Transverse colon (tissue), 4 donors: Measurements from ENCODE around the gene RPS5. TPM values are rescaled to one million over a fixed set of nuclear protein-coding genes. Genes with fewer than 3 reads are reported as not detected.

Experiments used
- DNase-seq: peaks from one replicate; pipeline ENCODE4 v3.0.0-alpha.2; 2019
- H3K27ac ChIP-seq, 4 donors: fragments of 200-600 bp; sonication (generic); 2 replicates each; pipeline ENCODE4 v1.5.1; 2016 to 2018; ENCODE audit warnings: inconsistent platforms in 4 of 4
- H3K27me3 ChIP-seq: fragments of 200-600 bp; sonication (generic); 2 replicates; pipeline ENCODE4 v1.5.1; 2017; ENCODE audit warnings: inconsistent platforms
- H3K36me3 ChIP-seq, 4 donors: fragments of 200-600 bp; sonication (generic); 2 replicates each; pipeline ENCODE4 v1.5.1; 2017 to 2019; ENCODE audit warnings: inconsistent platforms in 4 of 4
- H3K4me1 ChIP-seq, 4 donors: fragments of 200-600 bp; sonication (generic); 2 replicates each; pipeline ENCODE4 v1.5.1; 2017 to 2020; ENCODE audit warnings: inconsistent platforms in 4 of 4
- H3K4me3 ChIP-seq, 4 donors: fragments of 200-600 bp; sonication (generic); 1 replicate in 1 of 4; 2 replicates in 3 of 4; pipeline versions ENCODE4 v1.5.1 to v1.6.1; 2017 to 2019; ENCODE audit warnings: inconsistent platforms in 4 of 4
- H3K9me3 ChIP-seq, 2 donors: fragments of 200-600 bp; sonication (generic); 2 replicates each; pipeline ENCODE4 v1.5.1; 2017 to 2019; ENCODE audit warnings: inconsistent platforms in 2 of 2
- CTCF ChIP-seq, 5 experiments: fragments of 200-600 bp in 3 of 5; fragments of 450-650 bp in 2 of 5; sonication (generic) in 3 of 5; IDR thresholded peaks; 1 replicate in 2 of 5; 2 replicates in 3 of 5; pipeline ENCODE4 v1.5.1; 2016 to 2017; ENCODE audit warnings: antibody characterized with exemption in 5 of 5, inconsistent platforms in 3 of 5, mild to moderate bottlenecking in 2 of 5, moderate library complexity in 1 of 5
- EP300 ChIP-seq: sonication (generic); formaldehyde crosslinking; IDR thresholded peaks from one replicate; pipeline ENCODE4 v1.6.1; 2017; ENCODE audit warnings: antibody characterized with exemption, low read depth
- POLR2A ChIP-seq: fragments of 450-650 bp; IDR thresholded peaks from one replicate; pipeline ENCODE4 v1.6.1; 2016; ENCODE audit warnings: antibody characterized with exemption, mild to moderate bottlenecking, moderate library complexity
- POLR2AphosphoS5 ChIP-seq, 3 donors: sonication (generic); formaldehyde crosslinking; IDR thresholded peaks; one replicate each; pipeline ENCODE4 v1.6.1; 2016; ENCODE audit warnings: antibody characterized with exemption in 3 of 3
- WGBS, 2 donors: methylation state at CpG; one replicate each; pipeline ENCODE4 v1.1.5; 2018; ENCODE audit warnings: low coverage in 1 of 2; 5-methylcytosine and 5-hydroxymethylcytosine counted together
- in situ Hi-C, 4 donors: fragments of 200-750 bp; cut with MboI; loops; one replicate each; pipeline versions ENCODE4 v1.15.0 to v1.15.1; 2017; ENCODE audit warnings: low sequenced_read_pairs in 3 of 4, low pct_ligation_motif_present in 1 of 4, low pct_unique_long_range_greater_than_20kb in 1 of 4
- intact Hi-C: fragments of 100-400 bp; cut with DNase I; formaldehyde crosslinking; loops from one replicate; pipeline ENCODE4 v1.15.1; 2023; ENCODE audit warnings: low total_unique reads
- total RNA-seq, 4 donors: library from RNA; depleted of rRNA; stranded (reverse); fragments of >200 nt; gene quantifications; one replicate each; pipeline ENCODE4 v1.1.0, GENCODE V29; 2016

Gene RPS5
- total RNA-seq, 4 donors from 2014 or later, result 513 to 1,129 (median 743) TPM

- Histone ChIP-seq H3K27ac (no peak overlapping the region), H3K4me3 (no peak overlapping the region), H3K36me3 (peaks cover 0 to 40% (median 5%) of the 10 kb centered on the region in 4 donors), H3K4me1 (peaks cover 0 to 19% (median 7%) of the 10 kb centered on the region in 4 donors), H3K9me3 (no peaks in the 10 kb centered on the region), H3K27me3 (peaks cover 29% of the 10 kb centered on the region)
- DNase-seq, result no peak
- intact Hi-C loops, result no loop called here
- in situ Hi-C loops, result no loop called here
- WGBS, 2 donors, result 81% methylated on average over 3 of the region's 3 CpGs; no CpG with 5 or more reads in 1 of the 2 donors
- no peak for TF ChIP-seq EP300
- TF ChIP-seq POLR2AphosphoS5 (IDR thresholded peaks at IDR 0.05), result no peak
- no peak for TF ChIP-seq CTCF (IDR thresholded peaks at IDR 0.05)
- no peak for TF ChIP-seq POLR2A
Observed at GRCh38 chr19:58394821-58395219, 7.8 kb downstream of the RPS5 start.

GRCh38 chr19:58395220-58395978 lies 8.3 kb downstream of the RPS5 start, which contains the start of gene RNF225:
Gene RNF225, plus strand, starts transcription at chr19:58395656. Its CDS starts 434 bp downstream, at chr19:58396090.
- H3K9me3 ChIP-seq, result no peaks in the 10 kb centered on the region
- 41% methylated on average over 21 of the region's 21 CpGs; no CpG with 5 or more reads in 1 of the 2 donors for WGBS, 2 donors
- TF ChIP-seq EP300 (no peak), CTCF (IDR thresholded peaks at IDR 0.05) (no peak), POLR2A (peak; percentile 24)
- H3K4me3 ChIP-seq, result peak within 1 kb of the TSS in 1 of 4 donors; percentile 21
- DNase-seq, result peak; percentile 50
- peaks cover 29% of the 10 kb centered on the region for H3K27me3 ChIP-seq
- peaks cover 2 to 21% (median 9%) of the 10 kb centered on the region in 4 donors for H3K4me1 ChIP-seq
- peaks cover 0 to 40% (median 5%) of the 10 kb centered on the region in 4 donors for H3K36me3 ChIP-seq
- no peak within 1 kb of the TSS for H3K27ac ChIP-seq
- intact Hi-C loops (no loop called here), in situ Hi-C loops (no loop called here)

GRCh38 chr19:58395979-58396627 lies 9.0 kb downstream of the RPS5 start:
- in situ Hi-C loops (no loop called here), intact Hi-C loops (no loop called here)
- Histone ChIP-seq H3K4me3 (peak overlapping the region in 1 of 4 donors; percentile 21), H3K27ac (no peak overlapping the region), H3K4me1 (peaks cover 6 to 22% (median 15%) of the 10 kb centered on the region in 4 donors), H3K9me3 (no peaks in the 10 kb centered on the region), H3K36me3 (peaks cover 0 to 34% (median 5%) of the 10 kb centered on the region in 4 donors), H3K27me3 (peaks cover 29% of the 10 kb centered on the region)
- TF ChIP-seq CTCF (IDR thresholded peaks at IDR 0.05) (no peak), EP300 (no peak), POLR2AphosphoS5 (IDR thresholded peaks at IDR 0.05) (no peak), POLR2A (no peak)
- DNase-seq, result no peak
- WGBS, 2 donors, result 21% methylated on average over 23 of the region's 75 CpGs; no CpG with 5 or more reads in 1 of the 2 donors
